ENCODE results near the gene PPM1H. TPM values are rescaled to one million over a fixed set of nuclear protein-coding genes. Genes with fewer than 3 reads are reported as not detected.

PPM1H gene
- total RNA-seq, 4 donors from 2014 or later = 1.1 to 2.4 (median 1.7) TPM

GRCh38 chr12:62739266-62740015 is 195.5 kb downstream of the PPM1H start:
- no peak overlapping the region for H3K4me3 ChIP-seq (ENCODE audit: low read depth, poor library complexity, severe bottlenecking)

DNA sequence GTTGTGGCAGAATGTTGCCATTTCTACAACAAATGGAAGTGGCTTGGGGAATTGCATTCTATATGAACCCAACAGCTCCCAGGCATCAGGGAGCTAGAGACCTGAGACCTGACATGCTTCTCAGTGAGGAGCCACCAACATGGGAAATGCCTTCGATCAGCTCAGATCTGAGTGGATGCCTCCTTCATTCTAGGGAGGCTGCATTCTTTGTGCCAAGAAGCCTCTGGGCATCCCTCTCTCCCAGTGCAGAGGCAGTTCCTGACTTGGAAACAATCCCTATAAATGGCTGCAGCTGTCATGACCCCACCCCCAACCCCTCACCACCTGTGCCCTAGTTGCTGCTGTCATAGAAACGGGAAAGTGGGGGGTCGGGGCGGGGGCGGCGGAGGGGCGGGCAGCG is 196.3 kb downstream of the PPM1H start:
- 74 to 75% methylated on average over 8 of the region's 8 CpGs for WGBS, 2 donors
- no peak overlapping the region for H3K4me3 ChIP-seq (ENCODE audit: low read depth, poor library complexity, severe bottlenecking)
- intact Hi-C loops (cut with DNase I; ENCODE audit: low total_unique reads) = loop anchor here (10.0 kb wide), 1 partner anchor 134 kb away; no protein-coding TSS in a partner anchor
- no peak for TF ChIP-seq CTCF (IDR thresholded peaks at IDR 0.05)
- no peak for TF ChIP-seq POLR2A (IDR thresholded peaks at IDR 0.05)
- no peak for DNase-seq (ENCODE audit: low spot score in 2 of 2)

More at GRCh38 chr12:62739266-62740015, 195.5 kb downstream of the PPM1H start:
- TF ChIP-seq POLR2A (IDR thresholded peaks at IDR 0.05) (no peak), CTCF (IDR thresholded peaks at IDR 0.05) (no peak)
- WGBS, 2 donors = 66 to 80% methylated on average over 9 of the region's 9 CpGs
- intact Hi-C loops (cut with DNase I; ENCODE audit: low total_unique reads) = loop anchor here (10.0 kb wide), 1 partner anchor 135 kb away; no protein-coding TSS in a partner anchor
- DNase-seq (ENCODE audit: low spot score in 2 of 2) = no peak

DNA sequence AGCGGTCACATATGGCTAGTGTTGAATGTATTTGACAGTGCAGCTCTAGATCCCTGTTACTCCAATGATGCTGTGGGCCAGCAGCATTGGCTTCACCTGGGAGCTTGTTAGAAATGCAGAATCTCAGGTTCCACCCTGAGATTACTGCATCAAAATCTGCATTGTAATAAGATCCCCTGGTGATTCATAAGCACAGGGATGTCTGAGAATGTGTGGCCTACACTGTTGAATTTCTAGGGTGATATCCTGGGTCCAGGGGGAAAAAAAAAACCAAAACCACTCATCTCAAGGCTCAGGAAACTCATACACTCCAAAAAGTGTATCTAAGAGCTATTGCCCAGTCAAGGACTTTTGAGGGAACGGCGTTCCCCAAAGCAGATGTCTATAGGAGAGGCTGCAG is 196.8 kb downstream of the PPM1H start:
- no peak for DNase-seq (ENCODE audit: low spot score in 2 of 2)
- intact Hi-C loops (cut with DNase I; ENCODE audit: low total_unique reads) = loop anchor here (10.0 kb wide), 1 partner anchor 133 kb away; no protein-coding TSS in a partner anchor
- no peak overlapping the region for H3K4me3 ChIP-seq (ENCODE audit: low read depth, poor library complexity, severe bottlenecking)
- WGBS, 2 donors = 96 to 99% methylated on average over 3 of the region's 3 CpGs
- no peak for TF ChIP-seq CTCF (IDR thresholded peaks at IDR 0.05)
- TF ChIP-seq POLR2A (IDR thresholded peaks at IDR 0.05) = no peak

DNA sequence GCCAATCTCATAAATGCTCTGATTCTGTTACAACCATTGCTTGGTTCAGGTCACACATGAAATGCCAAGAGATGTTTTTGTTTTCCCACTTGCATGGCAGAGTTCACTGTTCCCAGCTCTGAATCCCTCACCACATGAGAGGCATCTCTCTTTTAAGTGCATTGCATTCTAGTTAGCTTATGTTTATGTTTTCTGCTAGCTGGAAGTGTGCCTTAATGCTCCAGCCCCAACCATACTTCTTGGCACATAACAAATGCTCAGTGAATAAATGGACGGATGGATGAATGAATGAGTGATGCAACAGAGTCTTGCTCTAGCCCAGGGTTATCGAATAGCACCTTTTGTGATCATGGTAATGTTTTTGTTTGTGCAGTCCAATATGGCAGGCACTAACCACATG is 197.3 kb downstream of the PPM1H start:
- TF ChIP-seq POLR2A (IDR thresholded peaks at IDR 0.05) (no peak), CTCF (IDR thresholded peaks at IDR 0.05) (no peak)
- intact Hi-C loops (cut with DNase I; ENCODE audit: low total_unique reads) = loop anchor here (10.0 kb wide), 1 partner anchor 133 kb away; no protein-coding TSS in a partner anchor
- no peak overlapping the region for H3K4me3 ChIP-seq (ENCODE audit: low read depth, poor library complexity, severe bottlenecking)
- WGBS, 2 donors = 87 to 92% methylated on average over 2 of the region's 2 CpGs
- DNase-seq (ENCODE audit: low spot score in 2 of 2) = no peak

- intact Hi-C loops (cut with DNase I; ENCODE audit: low total_unique reads) = loop anchor here (10.0 kb wide), 1 partner anchor 132 kb away; no protein-coding TSS in a partner anchor
- WGBS, 2 donors = 87 to 92% methylated on average over 11 of the region's 11 CpGs
- no peak overlapping the region for H3K4me3 ChIP-seq (ENCODE audit: low read depth, poor library complexity, severe bottlenecking)
- DNase-seq (ENCODE audit: low spot score in 2 of 2) = no peak
- no peak for TF ChIP-seq POLR2A (IDR thresholded peaks at IDR 0.05)
- no peak for TF ChIP-seq CTCF (IDR thresholded peaks at IDR 0.05)
These were observed 197.8 kb downstream of the PPM1H start for GRCh38 chr12:62737188-62737587.

Measured in lower leg skin (tissue), 4 donors.